Loucy (cell line): ENCODE measurements around the gene AHRR.
A peak's percentile ranks its signal among the peaks of the same experiment; 100 is the strongest.

Source experiments
- H2AFZ ChIP-seq: fragments of 200-600 bp; sonication (generic); 2 replicates; pipeline ENCODE4 v1.6.0; 2016; ENCODE audit warnings: antibody characterized with exemption, mild to moderate bottlenecking, low read length, moderate library complexity
- H3F3A ChIP-seq: fragments of 200-600 bp; 2 replicates; pipeline ENCODE4 v1.6.0; 2016; ENCODE audit warnings: antibody characterized with exemption, low read depth, mild to moderate bottlenecking
- H3K27me3 ChIP-seq: fragments of 200-600 bp; sonication (generic); 2 replicates; pipeline ENCODE4 v1.6.1; 2014; ENCODE audit warnings: low read length, mild to moderate bottlenecking; ENCODE audit not compliant: insufficient read depth, poor library complexity, severe bottlenecking
- H3K36me3 ChIP-seq: fragments of 200-600 bp; sonication (generic); 2 replicates; pipeline ENCODE4 v1.6.1; 2016; ENCODE audit warnings: low read length; ENCODE audit not compliant: insufficient read depth
- H3K4me1 ChIP-seq: fragments of 200-600 bp; sonication (generic); 2 replicates; pipeline ENCODE4 v1.5.1; 2014; ENCODE audit warnings: low read length, mild to moderate bottlenecking; ENCODE audit not compliant: insufficient read depth, poor library complexity, severe bottlenecking
- H3K4me2 ChIP-seq: fragments of 200-600 bp; sonication (generic); 2 replicates; pipeline ENCODE4 v1.6.0; 2014; ENCODE audit warnings: antibody characterized with exemption, low read length, low read depth, mild to moderate bottlenecking; ENCODE audit not compliant: poor library complexity, severe bottlenecking
- H3K4me3 ChIP-seq: fragments of 200-600 bp; sonication (generic); 2 replicates; pipeline ENCODE4 v1.5.1; 2014; ENCODE audit warnings: low read length, mild to moderate bottlenecking, mixed read lengths; ENCODE audit not compliant: poor library complexity, severe bottlenecking
- H3K79me2 ChIP-seq: fragments of 200-600 bp; sonication (generic); 2 replicates; pipeline ENCODE4 v1.6.1; 2014; ENCODE audit warnings: low read length; ENCODE audit not compliant: insufficient read depth
- H3K9ac ChIP-seq: fragments of 200-600 bp; sonication (generic); 2 replicates; pipeline ENCODE4 v1.6.0; 2014; ENCODE audit warnings: mild to moderate bottlenecking, low read depth, low read length, moderate library complexity; ENCODE audit not compliant: poor library complexity, severe bottlenecking
- H3K9me2 ChIP-seq: fragments of 200-600 bp; sonication (generic); replicated peaks from 2 replicates; pipeline ENCODE4 v1.6.1; 2016; ENCODE audit warnings: low read depth, low read length, mixed read lengths
- H3K9me3 ChIP-seq: fragments of 200-600 bp; sonication (generic); 2 replicates; pipeline ENCODE4 v1.6.1; 2014; ENCODE audit warnings: mild to moderate bottlenecking, antibody characterized with exemption, low read length, low read depth; ENCODE audit not compliant: insufficient read depth
- H4K20me1 ChIP-seq: fragments of 200-600 bp; sonication (generic); 2 replicates; pipeline ENCODE4 v1.6.0; 2014; ENCODE audit warnings: antibody characterized with exemption, low read length, mild to moderate bottlenecking; ENCODE audit not compliant: insufficient read depth, poor library complexity, severe bottlenecking
- EZH2phosphoT487 ChIP-seq: fragments of 200-600 bp; IDR thresholded peaks from 2 replicates; pipeline ENCODE4 v1.6.1; 2018; ENCODE audit warnings: antibody characterized with exemption, mild to moderate bottlenecking, moderate library complexity, borderline replicate concordance
- TF ChIP-seq, protein P1 (sequence below): fragments of 200-600 bp; sonication (generic); conservative IDR thresholded peaks from 2 replicates; pipeline ENCODE4 v1.5.1; 2014; ENCODE audit warnings: mild to moderate bottlenecking, antibody characterized with exemption, low read length

Gene AHRR

GRCh38 chr5:389197-389821, 67.8 kb downstream of the AHRR start:
- H2AFZ ChIP-seq: no peak overlapping the region
- peaks cover 10% of the 10 kb centered on the region; the same call in 1 of the 2 replicates for H3K9me3 ChIP-seq
- H3K4me3 ChIP-seq: no peak overlapping the region
- H3K27me3 ChIP-seq: no peaks in the 10 kb centered on the region
- H4K20me1 ChIP-seq: no peaks in the 10 kb centered on the region
- H3K4me1 ChIP-seq: peaks cover 50% of the 10 kb centered on the region
- no peaks in the 10 kb centered on the region for H3F3A ChIP-seq
- no peaks in the 10 kb centered on the region for H3K9me2 ChIP-seq
- H3K79me2 ChIP-seq: peaks cover 25% of the 10 kb centered on the region
- peak overlapping the region; percentile 54 for H3K9ac ChIP-seq
- no peak for TF ChIP-seq EZH2phosphoT487
- TF ChIP-seq, protein P1, sequence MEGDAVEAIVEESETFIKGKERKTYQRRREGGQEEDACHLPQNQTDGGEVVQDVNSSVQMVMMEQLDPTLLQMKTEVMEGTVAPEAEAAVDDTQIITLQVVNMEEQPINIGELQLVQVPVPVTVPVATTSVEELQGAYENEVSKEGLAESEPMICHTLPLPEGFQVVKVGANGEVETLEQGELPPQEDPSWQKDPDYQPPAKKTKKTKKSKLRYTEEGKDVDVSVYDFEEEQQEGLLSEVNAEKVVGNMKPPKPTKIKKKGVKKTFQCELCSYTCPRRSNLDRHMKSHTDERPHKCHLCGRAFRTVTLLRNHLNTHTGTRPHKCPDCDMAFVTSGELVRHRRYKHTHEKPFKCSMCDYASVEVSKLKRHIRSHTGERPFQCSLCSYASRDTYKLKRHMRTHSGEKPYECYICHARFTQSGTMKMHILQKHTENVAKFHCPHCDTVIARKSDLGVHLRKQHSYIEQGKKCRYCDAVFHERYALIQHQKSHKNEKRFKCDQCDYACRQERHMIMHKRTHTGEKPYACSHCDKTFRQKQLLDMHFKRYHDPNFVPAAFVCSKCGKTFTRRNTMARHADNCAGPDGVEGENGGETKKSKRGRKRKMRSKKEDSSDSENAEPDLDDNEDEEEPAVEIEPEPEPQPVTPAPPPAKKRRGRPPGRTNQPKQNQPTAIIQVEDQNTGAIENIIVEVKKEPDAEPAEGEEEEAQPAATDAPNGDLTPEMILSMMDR: no peak
- peak overlapping the region; percentile 16 for H3K4me2 ChIP-seq
- H3K36me3 ChIP-seq: no peaks in the 10 kb centered on the region

DNA sequence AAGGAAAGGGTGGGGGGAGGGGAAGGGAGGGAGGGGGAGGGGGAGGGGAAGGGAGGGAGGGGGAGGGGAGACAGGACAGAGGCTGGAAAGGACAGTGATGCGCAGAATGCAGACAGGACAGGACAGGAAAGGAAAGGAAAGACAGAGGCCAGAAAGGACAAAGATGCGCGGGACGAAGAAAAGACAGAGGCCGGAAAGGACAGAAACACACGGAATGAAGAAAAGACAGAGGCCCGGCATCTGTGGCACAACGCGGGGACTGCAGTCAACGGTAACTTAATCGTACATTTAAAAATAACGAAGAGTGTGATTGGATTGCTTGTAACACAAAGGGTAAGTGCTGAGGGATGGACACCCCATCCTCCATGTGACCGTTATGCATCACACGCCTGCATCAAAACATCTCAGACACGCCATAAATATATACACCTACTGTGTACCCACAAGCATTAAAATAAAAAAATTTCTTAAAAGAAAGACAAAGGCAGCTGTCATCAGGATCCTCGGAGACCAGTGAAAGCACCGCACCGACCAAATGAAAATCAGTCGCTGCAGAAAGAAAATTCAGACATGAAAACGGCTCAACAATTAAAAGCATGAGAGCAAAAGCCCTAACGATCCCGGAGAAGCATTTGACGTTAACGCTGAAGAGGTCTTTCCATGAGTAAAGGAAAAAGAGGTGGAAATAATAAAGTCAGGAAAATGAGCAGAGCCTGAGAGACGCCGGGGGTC, 68.5 kb downstream of the AHRR start:
- peaks cover 56% of the 10 kb centered on the region for H3K4me1 ChIP-seq
- no peak overlapping the region for H2AFZ ChIP-seq
- peaks cover 8% of the 10 kb centered on the region; the same call in 1 of the 2 replicates for H3K9me3 ChIP-seq
- TF ChIP-seq, protein P1: no peak
- TF ChIP-seq EZH2phosphoT487: no peak
- no peaks in the 10 kb centered on the region for H3F3A ChIP-seq
- H3K27me3 ChIP-seq: no peaks in the 10 kb centered on the region
- H4K20me1 ChIP-seq: no peaks in the 10 kb centered on the region
- peak overlapping the region; percentile 52 for H3K4me2 ChIP-seq
- H3K36me3 ChIP-seq: no peaks in the 10 kb centered on the region
- H3K9ac ChIP-seq: peak overlapping the region; percentile 60
- peaks cover 32% of the 10 kb centered on the region for H3K79me2 ChIP-seq
- no peak overlapping the region for H3K4me3 ChIP-seq
- H3K9me2 ChIP-seq: no peaks in the 10 kb centered on the region

DNA sequence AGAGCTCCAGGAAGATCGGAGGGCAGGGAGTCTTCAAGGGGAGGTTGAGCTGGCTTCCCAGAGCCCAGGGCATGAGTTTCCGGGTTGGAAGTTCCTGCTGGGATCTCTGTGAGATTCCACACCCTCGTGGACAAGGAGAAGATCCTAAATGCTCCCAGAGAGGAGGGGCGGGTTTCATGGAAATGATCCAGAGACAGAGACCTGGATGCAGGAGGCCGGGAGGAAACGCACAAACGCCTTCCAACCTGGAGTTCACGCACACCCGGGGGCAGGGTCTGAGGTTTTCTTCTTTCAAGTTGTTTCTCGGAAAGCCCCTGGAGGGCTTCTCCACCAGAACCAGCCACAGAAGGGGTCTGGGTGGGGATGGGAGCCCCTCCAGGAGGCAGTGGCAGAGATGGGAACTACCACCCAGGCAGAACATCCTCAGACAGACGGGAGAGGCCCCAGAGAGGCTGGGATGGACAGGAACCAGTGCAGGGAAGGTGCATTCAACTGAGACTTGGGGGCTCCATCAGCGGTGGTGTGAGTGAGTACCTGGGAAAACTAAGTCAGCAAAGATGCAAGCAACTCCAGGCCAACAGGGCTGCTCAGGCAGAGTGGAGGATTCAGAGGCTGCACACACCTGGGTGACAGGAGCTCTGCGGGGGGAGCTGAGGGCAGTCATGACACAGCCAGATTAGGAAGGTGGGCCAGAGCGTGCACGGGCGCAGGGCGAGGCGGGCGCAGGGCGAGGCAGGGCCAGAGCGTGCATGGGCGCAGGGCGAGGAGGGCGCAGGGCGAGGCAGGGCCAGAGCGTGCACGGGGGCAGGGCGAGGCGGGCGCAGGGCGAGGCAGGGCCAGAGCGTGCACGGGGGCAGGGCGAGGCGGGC, 69.3 kb downstream of the AHRR start:
- H4K20me1 ChIP-seq: no peaks in the 10 kb centered on the region
- no peak overlapping the region for H2AFZ ChIP-seq
- peaks cover 34% of the 10 kb centered on the region for H3K79me2 ChIP-seq
- peaks cover 2% of the 10 kb centered on the region; the same call in 1 of the 2 replicates for H3K9me3 ChIP-seq
- TF ChIP-seq, protein P1: no peak
- TF ChIP-seq EZH2phosphoT487: no peak
- H3K27me3 ChIP-seq: no peaks in the 10 kb centered on the region
- peak overlapping the region; percentile 52 for H3K4me2 ChIP-seq
- H3F3A ChIP-seq: no peaks in the 10 kb centered on the region
- no peaks in the 10 kb centered on the region for H3K36me3 ChIP-seq
- peak overlapping the region; percentile 60 for H3K9ac ChIP-seq
- no peak overlapping the region for H3K4me3 ChIP-seq
- no peaks in the 10 kb centered on the region for H3K9me2 ChIP-seq
- H3K4me1 ChIP-seq: peaks cover 63% of the 10 kb centered on the region
